K562 (cell line): ENCODE data around the gene E2F7. TPM values are rescaled to one million over a fixed set of nuclear protein-coding genes. Genes with fewer than 3 reads are reported as not detected.
A peak's percentile ranks its signal among the peaks of the same experiment; 100 is the strongest.

Experiments
- DPF2 ChIP-seq: fragments of 450-650 bp; IDR thresholded peaks from 2 replicates; pipeline ENCODE4 v1.6.1; 2016
- ETV6 ChIP-seq, 3 experiments: fragments of 150-350 bp in 1 of 3; sonication (generic) in 1 of 3; formaldehyde crosslinking in 1 of 3; IDR thresholded peaks; 2 replicates each; pipeline versions ENCODE4 v1.6.1 to v1.8.0; 2014 to 2022; ENCODE audit warnings: borderline replicate concordance in 2 of 3, low read depth in 2 of 3, antibody characterized with exemption in 1 of 3, low read length in 1 of 3, mild to moderate bottlenecking in 1 of 3, missing genetic modification reagents in 1 of 3
- HMG20A ChIP-seq: fragments of 450-650 bp; formaldehyde crosslinking; conservative IDR thresholded peaks from 2 replicates; pipeline ENCODE4 v1.4.0; 2020; ENCODE audit warnings: mild to moderate bottlenecking, mixed read lengths
- ILF3 ChIP-seq: fragments of 450-650 bp; IDR thresholded peaks from 2 replicates; pipeline ENCODE4 v1.6.1; 2018; ENCODE audit warnings: antibody characterized with exemption, mild to moderate bottlenecking, moderate library complexity, borderline replicate concordance
- NCOA4 ChIP-seq: fragments of 450-650 bp; IDR thresholded peaks from 2 replicates; pipeline ENCODE4 v1.6.1; 2018; ENCODE audit warnings: mild to moderate bottlenecking; ENCODE audit not compliant: partially characterized antibody
- PRMT5 ChIP-seq: sonication (generic); formaldehyde crosslinking; IDR thresholded peaks from 2 replicates; pipeline ENCODE4 v1.5.0; 2020; ENCODE audit warnings: missing genetic modification reagents
- RERE ChIP-seq: sonication (generic); formaldehyde crosslinking; IDR thresholded peaks from 2 replicates; pipeline ENCODE4 v1.8.0; 2023; ENCODE audit warnings: missing genetic modification reagents, mild to moderate bottlenecking, borderline replicate concordance
- RFX5 ChIP-seq: IDR thresholded peaks from 2 replicates; pipeline ENCODE4 v1.6.1; 2011; ENCODE audit warnings: low read depth, mild to moderate bottlenecking, improper control_type of control experiment, low read length
- SAFB2 ChIP-seq: fragments of 200-400 bp; formaldehyde crosslinking; IDR thresholded peaks from 2 replicates; pipeline ENCODE4 v1.6.1; 2018; ENCODE audit warnings: borderline replicate concordance, low read length, low read depth, moderate library complexity; ENCODE audit not compliant: severe bottlenecking
- STAT5B ChIP-seq: fragments of 250-450 bp; sonication (Bioruptor Pico); IDR thresholded peaks from 2 replicates; pipeline ENCODE4 v1.8.0; 2021; ENCODE audit warnings: mild to moderate bottlenecking, inconsistent platforms
- TCF15 ChIP-seq: fragments of 250-450 bp; sonication (Bioruptor Pico); IDR thresholded peaks from 2 replicates; pipeline ENCODE4 v1.8.0; 2022; ENCODE audit warnings: moderate library complexity, mild to moderate bottlenecking, inconsistent platforms
- TCF3 ChIP-seq: sonication (generic); formaldehyde crosslinking; IDR thresholded peaks from 2 replicates; pipeline ENCODE4 v1.4.0; 2020; ENCODE audit warnings: mild to moderate bottlenecking, missing genetic modification reagents
- ZNF175 ChIP-seq: fragments of 200-800 bp; sonication (Bioruptor generic); IDR thresholded peaks from 2 replicates; pipeline ENCODE4 v1.6.1; 2016; ENCODE audit warnings: low read depth, mild to moderate bottlenecking, missing genetic modification characterization, missing compliant biosample characterization
- ZNF354B ChIP-seq: fragments of 250-450 bp; sonication (Bioruptor Pico); IDR thresholded peaks from 2 replicates; pipeline ENCODE4 v1.4.0; 2020
- ZNF395 ChIP-seq: fragments of 200-800 bp; sonication (Bioruptor generic); IDR thresholded peaks from 2 replicates; pipeline ENCODE4 v1.6.1; 2017; ENCODE audit warnings: missing genetic modification characterization, missing compliant biosample characterization
- ZNF644 ChIP-seq: fragments of 200-800 bp; sonication (Bioruptor generic); IDR thresholded peaks from 2 replicates; pipeline ENCODE4 v1.6.1; 2016; ENCODE audit warnings: low read depth, missing genetic modification characterization, missing compliant biosample characterization
- ZNF655 ChIP-seq: fragments of 250-450 bp; sonication (Bioruptor Pico); IDR thresholded peaks from 2 replicates; pipeline ENCODE4 v1.5.0; 2021
- polyA plus RNA-seq, 8 experiments: library from polyadenylated mRNA; depleted of rRNA in 4 of 8; stranded (reverse) in 5 of 8; unstranded in 3 of 8; fragments of >200 nt; fragmentation: Nextera tagmentation in 2 of 8; fragmentation: Illumina TruSeq in 1 of 8; extraction: Ambion mirVana in 2 of 8; extraction: Trizol in 1 of 8; gene quantifications; 2 replicates each; pipeline versions ENCODE4 v1.2.1 to v1.2.3, GENCODE V29; 2011 to 2014; ENCODE audit warnings: inconsistent platforms in 1 of 8, missing spikeins in 1 of 8
- total RNA-seq, 7 experiments: library from RNA; depleted of rRNA in 6 of 7; stranded (reverse); fragments of >200 nt in 6 of 7; fragmentation: Illumina TruSeq in 2 of 7; extraction: Trizol in 2 of 7; gene quantifications; 2 replicates each; pipeline versions ENCODE4 v1.2.1 to v1.2.3, GENCODE V29; 2011 to 2021; ENCODE audit warnings: low replicate concordance in 1 of 7

The E2F7 gene
- total and polyA plus RNA-seq, 9 of the 15 experiments (the other 6 are each of a cell fraction or from before 2014, with no cell fraction given) = 3.4 to 13.6 (median 8.1) TPM

- TF ChIP-seq ETV6 (IDR thresholded peaks at IDR 0.05; ENCODE audit: borderline replicate concordance in 1 of 2, low read depth in 2 of 2, low read length in 1 of 2) = no peak
- no peak for TF ChIP-seq ETV6 (CRISPR knock-in tag; IDR thresholded peaks at IDR 0.05; ENCODE audit: borderline replicate concordance)
- no peak for TF ChIP-seq HMG20A (CRISPR knock-in tag)
- no peak for TF ChIP-seq PRMT5 (CRISPR knock-in tag)
- no peak for TF ChIP-seq ILF3
- TF ChIP-seq ZNF175 = no peak
- no peak for TF ChIP-seq ZNF655
- no peak for TF ChIP-seq RFX5
- no peak for TF ChIP-seq ZNF644 (tag)
- TF ChIP-seq DPF2 = no peak
- 0 out of 2 replicates have a peak, but pooled peaks have one; percentile 32 for TF ChIP-seq ZNF395 (CRISPR knock-in tag)
- TF ChIP-seq ZNF354B (CRISPR knock-in tag) = no peak
- no peak for TF ChIP-seq RERE (CRISPR knock-in tag)
- no peak for TF ChIP-seq SAFB2
- no peak for TF ChIP-seq NCOA4
- no peak for TF ChIP-seq TCF3 (CRISPR knock-in tag)
- TF ChIP-seq TCF15 (CRISPR knock-in tag) = no peak
- TF ChIP-seq STAT5B (CRISPR knock-in tag) = no peak
Measured at GRCh38 chr12:77065361-77066204, at the start of gene E2F7 (continued).
